Activated T-cell treated with anti-CD3 and anti-CD28 coated beads, Interleukin-2, amount 50 U/mL, for 72 hours (primary cell): ENCODE results near the gene MYH9. TPM values are rescaled to one million over a fixed set of nuclear protein-coding genes. Genes with fewer than 3 reads are reported as not detected.
A peak's percentile ranks its signal among the peaks of the same experiment; 100 is the strongest.

Experiments
- ATAC-seq, 2 donors: fragments of 150-1000 bp; cut with Tn5 transposase; replicated peaks in 1 of 2; 2 replicates each; pipeline ENCODE4 v1.10.0; 2021; ENCODE audit warnings: moderate library complexity in 2 of 2, mild to moderate bottlenecking in 1 of 2
- DNase-seq, 2 donors: peaks; one replicate each; pipeline ENCODE4 v3.0.0; 2021 to 2022; ENCODE audit warnings: mixed read lengths in 1 of 2
- H3K27ac Mint-ChIP-seq: one replicate; pipeline ENCODE4 v1.8.0; 2022; ENCODE audit warnings: mild to moderate bottlenecking, moderate library complexity, mixed read lengths
- H3K27me3 Mint-ChIP-seq: one replicate; pipeline ENCODE4 v1.8.0; 2022; ENCODE audit warnings: low read depth, mixed read lengths
- H3K36me3 Mint-ChIP-seq, 2 donors: one replicate each; pipeline ENCODE4 v1.8.0; 2022; ENCODE audit warnings: mixed read lengths in 2 of 2, mild to moderate bottlenecking in 1 of 2; ENCODE audit not compliant: insufficient read depth in 2 of 2
- H3K4me1 Mint-ChIP-seq: one replicate; pipeline ENCODE4 v1.8.0; 2022; ENCODE audit warnings: low read depth, mixed read lengths
- H3K4me3 Mint-ChIP-seq, 2 donors: one replicate each; pipeline ENCODE4 v1.8.0; 2022; ENCODE audit warnings: mild to moderate bottlenecking in 2 of 2, mixed read lengths in 2 of 2, moderate library complexity in 2 of 2
- H3K9me3 Mint-ChIP-seq, 2 donors: one replicate each; pipeline ENCODE4 v1.8.0; 2022; ENCODE audit warnings: mixed read lengths in 2 of 2
- total RNA-seq, 2 donors: library from RNA; stranded (reverse); gene quantifications; one replicate each; pipeline ENCODE4 v1.2.3, GENCODE V29; 2022

The MYH9 gene
- total RNA-seq, 2 donors from 2014 or later, result 529 to 662 TPM

DNA sequence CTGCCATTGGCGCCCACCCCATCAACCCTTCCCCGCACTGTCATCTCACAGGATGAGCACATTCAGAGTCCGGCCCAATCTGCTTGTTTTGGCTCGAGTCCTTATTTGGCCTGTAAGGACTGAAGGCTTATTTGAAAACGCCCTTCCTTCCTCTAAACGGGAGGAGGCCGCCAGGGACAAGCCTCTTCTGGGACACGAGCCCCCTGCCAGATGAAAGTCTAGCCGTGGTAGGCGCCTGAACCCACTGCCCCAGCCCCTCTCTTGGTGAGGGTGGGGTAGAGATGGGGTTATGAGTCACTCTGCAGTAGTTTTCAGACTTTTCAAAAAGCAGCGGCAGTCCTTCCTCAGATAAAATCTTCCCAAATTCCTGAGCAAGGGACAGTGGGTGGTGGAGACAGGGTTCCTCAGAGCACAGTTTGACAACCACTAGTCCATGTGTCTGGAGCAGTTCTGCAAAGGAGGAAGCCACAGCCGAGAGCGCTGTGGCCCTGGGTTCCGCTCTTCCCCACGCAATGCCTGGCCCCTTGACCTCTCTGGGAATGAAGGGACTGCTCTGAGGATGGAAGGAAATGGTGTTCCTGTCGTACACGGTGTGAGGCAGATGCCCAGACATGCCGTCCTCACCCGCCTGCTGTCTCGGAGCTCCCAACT is 57.0 kb downstream of the MYH9 start:
- H3K36me3 Mint-ChIP-seq, result peaks cover 24 to 48% of the 10 kb centered on the region in 2 donors
- peaks cover 87% of the 10 kb centered on the region for H3K4me1 Mint-ChIP-seq
- H3K27me3 Mint-ChIP-seq, result no peaks in the 10 kb centered on the region
- H3K4me3 Mint-ChIP-seq, result peak overlapping the region; percentile 91 to 93
- DNase-seq (peak in 1 of 2 donors; percentile 28), ATAC-seq (no peak)
- H3K27ac Mint-ChIP-seq, result peak overlapping the region; percentile 99
- no peaks in the 10 kb centered on the region for H3K9me3 Mint-ChIP-seq

DNA sequence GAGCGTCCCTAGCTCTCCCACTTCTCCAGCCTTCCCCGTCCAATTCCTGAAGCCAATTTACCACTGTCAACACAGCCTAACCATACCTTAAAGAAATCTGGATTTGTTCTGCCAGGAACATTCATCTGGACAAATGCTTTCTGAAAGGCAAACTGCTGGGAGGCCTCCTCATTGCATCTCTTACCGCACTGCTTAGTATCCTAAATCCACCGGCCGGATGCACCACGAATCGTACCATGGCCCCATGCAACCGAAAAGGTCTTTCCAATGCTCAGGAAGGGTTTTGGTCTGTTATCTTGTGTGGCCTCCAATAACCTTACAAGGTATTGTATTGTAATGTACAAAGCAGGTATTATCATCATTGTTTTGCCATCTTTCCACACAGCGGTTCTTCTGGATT is 57.6 kb downstream of the MYH9 start:
- Mint-ChIP-seq H3K27ac (peak overlapping the region; percentile 99), H3K36me3 (peaks cover 24 to 52% of the 10 kb centered on the region in 2 donors), H3K9me3 (no peaks in the 10 kb centered on the region), H3K4me1 (peaks cover 80% of the 10 kb centered on the region), H3K27me3 (no peaks in the 10 kb centered on the region), H3K4me3 (peak overlapping the region; percentile 91 to 93)
- DNase-seq, result no peak
- ATAC-seq, result no peak

GRCh38 chr22:36329254-36330078 is 58.3 kb downstream of the MYH9 start:
- peaks cover 74% of the 10 kb centered on the region for H3K4me1 Mint-ChIP-seq
- H3K27me3 Mint-ChIP-seq, result no peaks in the 10 kb centered on the region
- ATAC-seq, result peak; percentile 52 to 55
- DNase-seq, result peak; percentile 83 to 88
- H3K27ac Mint-ChIP-seq, result peak overlapping the region; percentile 99
- peak overlapping the region; percentile 91 to 93 for H3K4me3 Mint-ChIP-seq
- no peaks in the 10 kb centered on the region for H3K9me3 Mint-ChIP-seq
- H3K36me3 Mint-ChIP-seq, result peaks cover 25 to 53% of the 10 kb centered on the region in 2 donors

- ATAC-seq, result peak in 1 of 2 donors; percentile 9
- peaks cover 67% of the 10 kb centered on the region for H3K4me1 Mint-ChIP-seq
- H3K27ac Mint-ChIP-seq, result peak overlapping the region; percentile 99
- H3K4me3 Mint-ChIP-seq, result peak overlapping the region; percentile 91 to 93
- DNase-seq, result peak; percentile 50 to 52
- H3K36me3 Mint-ChIP-seq, result peaks cover 25 to 53% of the 10 kb centered on the region in 2 donors
- H3K9me3 Mint-ChIP-seq, result no peaks in the 10 kb centered on the region
- no peaks in the 10 kb centered on the region for H3K27me3 Mint-ChIP-seq
Measured at GRCh38 chr22:36328635-36329253, 59.0 kb downstream of the MYH9 start.

GRCh38 chr22:36327922-36328551 is 59.7 kb downstream of the MYH9 start:
- Mint-ChIP-seq H3K4me1 (peaks cover 60% of the 10 kb centered on the region), H3K27ac (peak overlapping the region; percentile 99), H3K4me3 (peak overlapping the region; percentile 91 to 93), H3K9me3 (no peaks in the 10 kb centered on the region), H3K27me3 (no peaks in the 10 kb centered on the region), H3K36me3 (peaks cover 24 to 48% of the 10 kb centered on the region in 2 donors)
- ATAC-seq (no peak), DNase-seq (no peak)

- Mint-ChIP-seq H3K27ac (peak overlapping the region; percentile 91), H3K9me3 (no peaks in the 10 kb centered on the region), H3K4me3 (no peak overlapping the region), H3K36me3 (peaks cover 27 to 46% of the 10 kb centered on the region in 2 donors), H3K4me1 (peaks cover 44% of the 10 kb centered on the region), H3K27me3 (no peaks in the 10 kb centered on the region)
- ATAC-seq, result no peak
- no peak for DNase-seq
Measured at GRCh38 chr22:36326178-36327161, 61.3 kb downstream of the MYH9 start.

GRCh38 chr22:36325154-36326031 is 62.4 kb downstream of the MYH9 start:
- DNase-seq (no peak), ATAC-seq (no peak)
- peaks cover 33% of the 10 kb centered on the region for H3K4me1 Mint-ChIP-seq
- no peaks in the 10 kb centered on the region for H3K27me3 Mint-ChIP-seq
- H3K27ac Mint-ChIP-seq, result peak overlapping the region; percentile 61
- no peak overlapping the region for H3K4me3 Mint-ChIP-seq
- H3K9me3 Mint-ChIP-seq, result no peaks in the 10 kb centered on the region
- H3K36me3 Mint-ChIP-seq, result peaks cover 28 to 44% of the 10 kb centered on the region in 2 donors

GRCh38 chr22:36324414-36324813 is 63.4 kb downstream of the MYH9 start:
- peaks cover 23% of the 10 kb centered on the region for H3K4me1 Mint-ChIP-seq
- no peaks in the 10 kb centered on the region for H3K27me3 Mint-ChIP-seq
- no peak for ATAC-seq
- no peak for DNase-seq
- H3K9me3 Mint-ChIP-seq, result no peaks in the 10 kb centered on the region
- H3K27ac Mint-ChIP-seq, result peak overlapping the region; percentile 61
- peaks cover 27 to 45% of the 10 kb centered on the region in 2 donors for H3K36me3 Mint-ChIP-seq
- H3K4me3 Mint-ChIP-seq, result no peak overlapping the region

GRCh38 chr22:36323855-36324331 is 63.9 kb downstream of the MYH9 start:
- peaks cover 24 to 48% of the 10 kb centered on the region in 2 donors for H3K36me3 Mint-ChIP-seq
- ATAC-seq, result no peak
- H3K4me3 Mint-ChIP-seq, result no peak overlapping the region
- no peak for DNase-seq
- H3K27me3 Mint-ChIP-seq, result no peaks in the 10 kb centered on the region
- peaks cover 18% of the 10 kb centered on the region for H3K4me1 Mint-ChIP-seq
- no peaks in the 10 kb centered on the region for H3K9me3 Mint-ChIP-seq
- peak overlapping the region; percentile 24 for H3K27ac Mint-ChIP-seq

- no peaks in the 10 kb centered on the region for H3K9me3 Mint-ChIP-seq
- peaks cover 12% of the 10 kb centered on the region for H3K4me1 Mint-ChIP-seq
- no peak overlapping the region for H3K27ac Mint-ChIP-seq
- DNase-seq (no peak), ATAC-seq (no peak)
- no peak overlapping the region for H3K4me3 Mint-ChIP-seq
- H3K36me3 Mint-ChIP-seq, result peaks cover 23 to 45% of the 10 kb centered on the region in 2 donors
- no peaks in the 10 kb centered on the region for H3K27me3 Mint-ChIP-seq
Measured at GRCh38 chr22:36323182-36323854, 64.4 kb downstream of the MYH9 start.

GRCh38 chr22:36322602-36322915 is 65.2 kb downstream of the MYH9 start:
- no peaks in the 10 kb centered on the region for H3K27me3 Mint-ChIP-seq
- no peak overlapping the region for H3K4me3 Mint-ChIP-seq
- ATAC-seq, result no peak
- H3K27ac Mint-ChIP-seq, result no peak overlapping the region
- no peak for DNase-seq
- peaks cover 5% of the 10 kb centered on the region for H3K4me1 Mint-ChIP-seq
- H3K36me3 Mint-ChIP-seq, result peaks cover 21 to 44% of the 10 kb centered on the region in 2 donors
- H3K9me3 Mint-ChIP-seq, result no peaks in the 10 kb centered on the region
